Measurements from ENCODE around the gene EPB41L2.

DNA sequence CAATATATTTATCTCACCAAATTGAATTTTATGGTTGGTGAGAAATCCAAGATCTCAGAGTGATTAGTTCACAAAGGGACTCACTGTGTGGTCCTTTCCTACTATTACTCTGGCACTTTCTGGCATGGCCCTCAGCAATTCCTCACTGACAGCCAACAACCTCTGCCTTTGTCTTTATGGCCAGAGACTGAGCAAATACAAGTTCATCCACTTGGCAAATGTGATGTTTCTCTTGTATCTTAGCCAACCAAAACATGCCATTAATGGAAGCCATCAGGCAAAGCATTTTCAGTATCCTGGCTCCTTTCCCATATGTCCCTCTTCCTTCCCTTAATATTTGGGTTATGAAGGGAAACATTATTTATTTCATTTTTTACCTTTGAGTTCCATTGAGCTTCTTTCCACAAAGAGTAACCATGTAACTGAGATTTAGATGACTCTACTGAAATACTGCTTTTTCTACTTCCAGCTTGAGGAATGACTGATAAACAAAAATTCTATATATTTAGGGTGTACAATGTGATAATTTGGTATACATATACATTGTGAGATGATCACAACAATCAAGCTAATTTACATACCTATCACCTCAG, 266.6 kb downstream of the EPB41L2 start:
- TF ChIP-seq EZH2 (IDR thresholded peaks at IDR 0.05; ENCODE audit: insufficient read depth, poor library complexity, severe bottlenecking) (no peak), EZH2phosphoT487 (IDR thresholded peaks at IDR 0.05; ENCODE audit: insufficient read depth, low read depth) (no peak)
